Activated CD8-positive, alpha-beta memory T cell treated with anti-CD3 and anti-CD28 coated beads, Interleukin-2, amount 50 U/mL, for 24 hours (primary cell): ENCODE data around the gene PRKCE.
"Not testable (repeated sequence)": the region's sequence is repeated elsewhere in the genome, so short reads cannot be mapped to it uniquely, and the experiment has no call there.

Experiments used
- DNase-seq: peaks from one replicate; pipeline ENCODE4 v3.0.0-alpha.2; 2020; ENCODE audit errors: extremely low read depth

Gene PRKCE

GRCh38 chr2:45836316-45836715 lies 184.8 kb downstream of the PRKCE start:
- DNase-seq = no peak

DNA sequence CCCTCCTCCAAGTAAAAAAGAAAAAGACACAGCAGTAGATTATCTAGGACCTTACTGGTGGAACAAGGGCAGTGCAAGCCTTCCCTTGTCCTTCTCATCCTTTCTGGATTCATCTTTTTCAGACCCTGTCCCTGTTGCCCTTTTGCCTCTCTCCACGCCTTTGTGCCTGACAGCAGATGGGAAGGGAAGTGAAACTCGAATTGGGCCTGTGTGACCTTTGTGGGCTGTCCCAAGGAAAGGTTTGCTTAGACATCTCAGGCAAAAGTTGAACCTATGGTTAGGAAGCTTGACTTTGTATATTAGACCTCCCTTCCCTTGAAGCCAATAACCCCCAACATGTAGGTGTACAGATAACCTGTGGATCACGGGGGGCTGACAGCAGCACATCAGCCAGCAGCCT lies 185.3 kb downstream of the PRKCE start:
- no peak for DNase-seq

DNA sequence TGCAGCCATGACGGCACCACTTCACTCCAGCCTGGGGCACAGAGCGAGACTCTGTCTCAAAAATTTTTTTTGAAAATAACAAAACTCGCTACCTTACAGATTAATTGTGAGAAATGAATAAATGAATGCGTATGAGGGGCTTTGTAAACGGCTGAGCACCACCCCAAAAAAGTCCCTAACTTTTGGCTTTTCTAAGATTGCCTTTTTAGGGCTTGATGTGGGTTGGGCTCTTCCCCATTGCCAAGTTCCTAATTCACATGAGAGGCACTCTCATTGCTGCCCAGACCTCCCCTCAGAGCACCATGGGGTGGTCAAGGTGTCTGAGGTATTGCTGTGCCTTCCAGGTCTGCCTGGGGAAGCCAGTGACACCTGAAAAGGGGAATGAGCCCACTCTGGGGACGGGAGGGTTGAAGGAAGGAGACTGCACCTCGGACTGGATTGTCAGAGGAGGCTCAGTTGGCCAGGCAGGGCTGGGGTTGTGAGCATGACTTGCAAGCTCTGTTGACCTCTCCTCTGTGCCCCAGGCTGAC lies 186.4 kb downstream of the PRKCE start:
- no peak for DNase-seq

GRCh38 chr2:45839508-45840251 lies 188.2 kb downstream of the PRKCE start:
- DNase-seq = no peak

GRCh38 chr2:45840481-45840880 lies 189.0 kb downstream of the PRKCE start:
- no peak for DNase-seq

GRCh38 chr2:45841752-45842407 lies 190.4 kb downstream of the PRKCE start:
- no peak for DNase-seq

- no peak for DNase-seq
These were observed 191.7 kb downstream of the PRKCE start for GRCh38 chr2:45843136-45843535.

- no peak for DNase-seq
These were observed 193.5 kb downstream of the PRKCE start for GRCh38 chr2:45844796-45845457.

DNA sequence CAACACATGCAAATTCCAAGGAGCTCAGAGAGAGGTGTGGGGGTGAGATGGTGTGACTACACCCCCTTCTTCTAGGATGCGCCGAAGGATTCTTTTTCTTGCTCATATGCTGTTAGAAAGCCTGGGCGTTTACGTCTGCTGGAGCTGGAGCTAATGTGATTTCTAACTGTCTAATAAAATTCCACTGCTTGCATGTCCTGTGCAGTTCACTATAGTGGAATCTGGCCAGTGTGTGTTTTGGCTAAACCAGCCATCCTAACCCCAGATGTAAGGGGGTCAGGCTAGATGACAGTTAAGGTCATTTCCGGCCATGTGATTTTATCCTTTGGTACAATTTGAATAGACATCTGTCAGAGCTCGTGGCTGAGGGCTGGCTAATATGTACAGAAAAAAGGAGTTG lies 194.1 kb downstream of the PRKCE start:
- DNase-seq = no peak

DNA sequence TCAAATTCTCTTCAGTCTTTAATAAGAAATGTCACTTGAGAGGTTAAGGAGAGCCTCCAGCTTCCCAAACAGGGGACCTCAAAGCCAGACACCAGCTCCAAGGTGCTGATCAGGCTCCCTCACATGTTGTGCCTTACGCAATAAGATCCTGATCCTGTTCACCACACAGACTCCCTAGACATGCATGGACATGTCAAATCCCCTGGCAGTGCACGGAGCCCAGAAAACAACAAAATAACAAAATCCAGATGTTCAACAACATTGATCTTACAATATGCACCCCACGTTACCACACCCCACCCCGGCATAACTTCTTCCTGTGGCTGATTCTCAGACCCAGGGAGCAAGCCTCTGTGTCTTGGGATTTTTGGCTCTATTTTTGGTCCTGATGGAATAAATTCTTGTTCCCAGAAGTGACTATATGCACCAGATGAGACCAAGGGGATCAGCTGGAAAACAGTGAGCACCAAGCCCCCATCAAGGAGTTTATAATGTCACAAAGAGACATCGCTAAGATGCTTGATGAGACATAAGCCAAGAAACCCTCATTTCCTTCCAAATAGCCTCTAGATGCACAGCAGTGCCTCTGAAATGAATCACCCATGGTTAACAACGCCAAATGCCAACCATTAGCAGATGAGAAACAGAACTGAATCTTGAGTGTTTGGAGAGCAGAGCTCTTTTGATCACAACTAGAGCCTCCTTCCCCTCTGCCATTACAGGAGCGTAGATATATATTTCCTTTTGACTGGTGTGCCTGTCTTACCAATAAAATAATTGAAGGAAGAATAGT lies 198.2 kb downstream of the PRKCE start:
- no peak for DNase-seq

GRCh38 chr2:45850558-45850957 lies 199.1 kb downstream of the PRKCE start:
- DNase-seq = no peak

- no peak for DNase-seq
These were observed 199.6 kb downstream of the PRKCE start for GRCh38 chr2:45851111-45851510.

GRCh38 chr2:45851576-45852304 lies 200.3 kb downstream of the PRKCE start:
- DNase-seq = no peak

- DNase-seq = no peak
These were observed 201.1 kb downstream of the PRKCE start for GRCh38 chr2:45852450-45853150.

- no peak for DNase-seq
These were observed 203.9 kb downstream of the PRKCE start for GRCh38 chr2:45855374-45855773.

- no peak for DNase-seq
These were observed 205.2 kb downstream of the PRKCE start for GRCh38 chr2:45856391-45857274.

- no peak for DNase-seq
These were observed 205.8 kb downstream of the PRKCE start for GRCh38 chr2:45857275-45857609.

DNA sequence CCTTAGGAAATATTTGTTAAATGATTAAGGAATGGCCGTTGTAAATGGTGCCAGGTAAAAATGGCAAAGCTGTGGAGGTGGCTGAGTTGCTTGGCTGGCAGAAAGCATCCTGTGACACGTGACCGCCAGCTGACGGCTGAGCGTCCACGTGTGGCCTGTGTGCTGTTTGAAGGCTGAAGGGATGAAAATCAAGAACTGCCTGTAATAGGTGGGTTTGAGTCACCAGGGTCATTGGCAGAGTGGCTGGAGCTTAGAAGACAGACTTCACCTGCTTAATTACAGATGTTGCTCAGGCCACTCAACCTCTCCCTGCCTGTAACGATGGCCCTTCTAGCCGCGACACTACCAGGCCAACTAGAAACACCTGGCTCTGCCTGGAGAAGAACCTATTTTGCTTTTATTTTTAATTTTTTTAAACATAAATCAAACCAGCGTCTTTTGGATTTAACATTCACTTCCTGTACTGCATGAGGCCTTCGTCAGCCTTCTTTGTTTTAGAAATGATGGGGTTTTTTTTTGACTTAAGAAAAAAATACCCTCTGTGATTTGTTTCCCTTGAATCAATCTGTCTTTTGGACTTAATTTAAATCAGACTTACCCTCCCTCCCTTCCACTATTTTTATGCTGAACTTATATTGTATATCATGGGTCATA lies 206.5 kb downstream of the PRKCE start:
- DNase-seq = no peak

DNA sequence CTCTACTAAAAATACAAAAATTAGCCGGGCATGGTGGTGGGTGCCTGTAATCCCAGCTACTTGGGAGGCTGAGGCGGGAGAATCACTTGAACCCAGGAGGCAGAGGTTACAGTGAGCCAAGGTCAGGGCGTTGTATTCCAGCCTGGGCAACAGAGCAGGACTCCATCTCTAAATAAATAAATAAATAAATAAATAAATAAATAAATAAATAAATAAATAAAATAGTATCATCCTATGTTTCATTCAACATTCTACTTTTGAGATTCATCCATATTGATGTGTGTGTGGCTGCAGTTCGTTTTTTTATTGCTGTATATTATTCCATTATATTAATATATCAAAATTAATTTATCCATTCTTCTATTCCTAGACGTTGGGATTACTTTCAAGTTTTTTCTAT lies 207.4 kb downstream of the PRKCE start:
- not testable (repeated sequence) for DNase-seq
